GM19025 (cell line): ENCODE data around the gene VWA8.
"Not testable (repeated sequence)": the region's sequence is repeated elsewhere in the genome, so short reads cannot be mapped to it uniquely, and the experiment has no call there.

Source experiments
- ATAC-seq: cut with Tn5 transposase; IDR thresholded peaks from one replicate; pipeline ENCODE4 v1.9.1; 2021; ENCODE audit warnings: mild to moderate bottlenecking, low read depth, moderate library complexity; ENCODE audit not compliant: unreplicated experiment

VWA8 gene

DNA sequence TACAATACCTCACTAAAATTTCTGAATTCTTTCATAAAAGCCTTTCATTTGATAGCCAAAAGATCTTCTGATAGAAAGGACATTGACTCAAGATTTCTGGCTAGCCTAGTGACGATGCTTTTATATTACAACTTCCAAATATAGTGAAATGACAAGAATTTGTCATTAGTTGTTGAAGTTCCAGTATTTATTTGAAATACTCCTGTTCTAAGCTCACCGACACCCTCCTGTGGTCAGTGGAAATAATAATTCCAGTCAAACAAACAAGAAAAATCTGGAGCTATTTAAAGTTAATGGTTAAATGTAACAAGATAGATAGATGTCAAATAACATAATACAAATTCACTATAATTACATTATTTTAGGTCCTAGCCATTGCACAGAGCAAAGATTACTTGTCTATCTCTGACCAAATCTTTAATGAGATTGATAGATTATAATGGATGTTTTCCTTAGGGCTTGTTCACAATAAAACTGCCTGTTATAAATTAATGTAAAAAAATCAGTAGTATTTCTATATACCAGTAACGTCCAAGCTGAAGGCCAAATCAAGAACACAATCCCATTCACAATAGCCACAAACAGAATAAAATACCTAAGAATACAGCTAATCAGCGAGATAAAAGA, 308.1 kb downstream of the VWA8 start:
- no peak for ATAC-seq

DNA sequence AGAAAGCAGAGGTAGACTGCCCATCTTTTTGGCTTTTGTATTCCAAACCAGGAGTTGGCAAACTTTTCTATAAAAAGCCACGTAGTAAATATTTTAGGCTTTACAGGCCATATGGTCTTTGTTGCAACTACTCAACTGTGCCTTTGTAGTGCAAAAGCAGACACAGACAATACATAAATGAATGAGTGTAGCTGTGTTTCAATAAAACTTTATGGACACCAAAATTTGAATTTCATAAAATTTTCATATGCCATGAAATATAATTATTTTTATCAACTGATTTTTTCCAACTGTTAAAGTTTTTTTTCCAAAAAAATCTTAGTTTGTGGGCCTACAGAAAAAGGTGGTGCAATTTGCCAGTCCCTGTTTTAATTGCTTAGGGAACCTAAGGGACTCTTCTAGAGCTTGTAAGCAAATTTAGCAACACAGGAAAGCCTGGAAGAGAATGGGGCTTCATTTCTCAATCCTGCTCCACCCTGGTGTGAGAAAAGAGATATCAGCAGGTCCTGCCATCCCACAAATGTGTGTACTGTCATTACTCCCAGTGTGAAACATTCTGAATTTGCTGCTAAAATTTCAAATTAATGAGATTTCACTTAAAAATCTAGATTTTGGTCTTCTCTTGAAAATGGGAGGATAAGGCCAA, 309.4 kb downstream of the VWA8 start:
- ATAC-seq, result no peak

DNA sequence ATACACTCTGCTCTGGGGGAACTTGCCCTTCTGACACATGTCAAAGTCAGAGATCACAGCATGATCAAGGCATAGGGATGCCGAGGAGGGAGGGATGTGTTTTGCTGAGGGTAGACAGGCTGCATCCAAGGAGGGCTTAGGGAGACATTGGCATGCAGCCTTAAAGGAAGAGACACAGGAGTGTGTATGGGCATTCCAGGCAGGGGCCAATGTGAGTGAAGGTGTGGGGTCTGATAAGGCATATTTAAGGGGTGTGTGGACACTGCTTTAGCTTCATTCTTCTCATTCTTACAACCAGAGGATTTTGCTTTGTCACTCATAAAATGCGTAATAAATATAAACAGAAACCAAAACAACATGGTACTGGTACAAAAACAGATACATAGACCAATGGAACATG, 310.2 kb downstream of the VWA8 start:
- ATAC-seq, result no peak

DNA sequence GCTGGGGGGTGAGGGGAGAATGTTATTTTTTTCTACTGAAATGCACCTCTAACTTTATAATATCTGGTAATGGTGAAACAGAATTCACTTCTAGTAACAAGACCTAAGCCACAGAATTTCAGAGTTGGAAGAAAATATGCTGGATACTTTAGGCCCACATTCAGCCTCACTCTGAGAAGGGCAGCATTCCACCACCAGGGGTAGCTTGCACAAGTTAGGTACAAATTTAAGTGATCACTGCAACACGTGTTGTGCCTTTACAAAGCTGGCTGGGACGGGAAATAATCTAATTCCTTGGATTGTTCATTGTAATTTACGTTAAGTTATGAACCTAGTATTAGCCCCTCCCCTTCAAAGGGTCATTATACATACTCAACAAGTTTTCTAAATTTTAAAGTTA, 311.2 kb downstream of the VWA8 start:
- no peak for ATAC-seq

DNA sequence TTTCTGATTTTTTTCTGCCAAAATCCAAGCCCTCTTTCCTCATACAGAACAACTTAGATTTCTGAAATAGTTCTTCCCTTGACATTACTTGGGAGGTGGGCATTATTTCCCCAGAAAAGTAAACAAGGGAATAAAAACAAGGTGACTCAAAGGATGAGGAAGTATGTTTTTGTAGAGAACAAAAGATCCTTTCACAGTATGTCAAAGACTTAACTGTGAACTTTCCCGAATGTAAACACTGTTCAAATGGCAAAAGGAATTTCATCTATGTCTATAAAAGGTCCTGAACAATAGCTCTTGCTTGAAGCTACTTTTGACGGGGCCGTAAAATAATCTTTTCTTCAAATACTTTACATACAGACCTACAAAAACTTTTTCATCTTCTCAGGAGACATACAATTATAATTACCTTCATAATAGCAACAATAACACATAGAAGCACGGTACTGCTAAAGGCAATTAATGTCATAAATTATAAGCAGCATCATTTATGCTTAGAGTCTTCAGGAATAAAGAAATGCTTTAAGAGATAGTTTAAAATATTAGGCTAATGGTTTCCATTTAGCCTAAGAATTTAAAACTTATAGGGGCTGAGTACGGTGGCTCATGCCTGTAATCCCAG, 312.5 kb downstream of the VWA8 start:
- ATAC-seq, result no peak

DNA sequence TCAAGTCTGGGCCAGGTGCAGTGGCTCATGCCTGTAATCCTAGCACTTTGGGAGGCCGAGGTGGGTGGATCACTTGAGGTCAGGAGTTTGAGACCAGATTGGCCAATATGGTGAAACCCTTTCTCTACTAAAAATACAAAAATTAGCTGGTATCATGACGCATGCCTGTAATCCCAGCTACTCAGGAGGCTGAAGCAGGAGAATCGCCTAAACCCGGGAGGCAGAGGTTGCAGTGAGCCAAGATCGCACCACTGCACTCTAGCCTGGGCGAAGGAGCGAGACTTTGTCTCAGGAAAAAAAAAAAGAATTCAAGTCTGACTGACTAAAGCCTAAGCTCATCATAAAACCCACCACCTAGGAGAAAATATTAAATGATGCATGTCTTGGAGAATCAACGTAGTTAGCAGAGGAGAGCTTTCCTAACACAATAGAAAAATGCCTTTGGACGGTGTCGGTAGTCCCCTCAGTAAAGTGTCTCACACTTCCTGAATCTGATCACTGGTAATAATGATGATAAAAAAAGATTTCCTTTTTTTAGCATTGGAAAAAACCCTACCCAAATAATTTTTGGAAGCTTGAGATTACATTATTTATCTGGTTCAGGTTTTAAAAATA, 313.1 kb downstream of the VWA8 start:
- ATAC-seq, result not testable (repeated sequence)

DNA sequence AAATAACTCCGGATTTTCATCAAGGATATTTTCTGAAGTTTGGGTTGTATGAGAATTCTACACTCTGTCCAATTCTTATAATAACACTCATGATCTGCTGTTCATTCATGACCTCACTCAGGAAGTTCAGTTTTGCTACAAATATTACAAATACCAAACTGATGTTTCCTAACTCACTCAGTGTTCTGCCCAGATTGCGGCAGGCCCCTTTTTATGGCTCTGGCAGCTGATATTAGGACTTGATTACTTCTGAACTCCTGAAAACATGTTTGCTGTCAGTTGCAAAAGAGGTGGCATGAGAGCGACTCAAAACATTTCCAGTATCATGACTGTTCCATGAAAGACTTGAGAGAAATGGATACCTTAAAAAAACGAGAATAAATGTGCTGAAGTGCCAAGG, 315.6 kb downstream of the VWA8 start:
- ATAC-seq, result no peak

DNA sequence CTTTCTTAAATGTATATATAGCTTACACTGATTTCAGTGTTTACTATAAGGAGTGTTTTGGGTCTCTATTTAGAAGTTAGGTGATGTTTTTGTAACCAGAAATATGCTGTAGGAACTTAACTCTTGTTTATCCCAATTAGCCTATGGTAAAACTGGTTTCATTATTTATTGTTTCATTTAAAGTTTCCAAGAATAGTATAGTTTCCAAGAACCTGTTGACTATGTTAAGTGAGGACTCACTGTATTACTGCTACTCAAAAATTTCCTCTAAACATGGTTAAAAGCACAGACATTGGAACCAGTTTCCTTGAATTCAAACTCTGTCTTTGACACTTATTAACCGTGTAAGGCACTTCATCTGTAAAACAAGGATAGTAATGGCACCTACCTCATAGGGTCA, 316.2 kb downstream of the VWA8 start:
- ATAC-seq, result no peak

DNA sequence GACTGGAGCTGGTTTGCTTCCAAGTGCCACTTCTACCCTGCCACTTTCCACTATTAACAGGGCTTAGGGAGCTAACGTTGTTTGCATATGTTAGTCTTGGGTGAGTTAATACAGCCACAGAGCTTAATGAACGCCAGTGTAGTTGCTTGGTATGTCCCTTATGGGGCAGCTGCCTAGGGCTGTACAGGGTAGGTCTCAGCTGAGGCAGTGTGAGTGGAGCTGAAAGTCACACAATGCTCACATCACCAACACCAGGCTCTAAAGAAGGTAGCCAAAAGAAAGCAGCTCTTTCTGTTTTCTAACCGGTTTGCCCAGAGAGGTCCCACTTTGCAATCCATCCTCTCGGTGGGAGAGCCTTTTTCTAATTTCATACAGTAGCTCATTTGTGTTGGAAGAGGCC, 317.4 kb downstream of the VWA8 start:
- no peak for ATAC-seq

DNA sequence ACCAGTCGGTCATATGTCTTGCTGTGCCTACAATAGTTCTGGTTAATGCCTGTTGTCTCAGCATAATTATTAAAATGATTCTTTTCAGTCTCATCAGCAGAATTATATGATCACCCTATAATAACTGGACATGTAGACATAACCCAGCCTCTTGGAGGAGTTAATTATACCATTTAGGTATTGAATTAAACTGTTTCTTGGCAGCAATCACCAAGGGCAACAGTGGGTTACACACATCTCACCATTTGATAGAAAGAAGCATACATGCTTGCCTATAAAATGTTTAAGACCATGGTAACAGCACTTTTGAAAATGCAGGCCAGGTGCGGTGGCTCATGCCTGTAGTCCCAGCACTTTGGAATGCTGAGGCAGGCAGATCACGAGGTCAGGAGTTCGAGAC, 318.9 kb downstream of the VWA8 start:
- ATAC-seq, result no peak

DNA sequence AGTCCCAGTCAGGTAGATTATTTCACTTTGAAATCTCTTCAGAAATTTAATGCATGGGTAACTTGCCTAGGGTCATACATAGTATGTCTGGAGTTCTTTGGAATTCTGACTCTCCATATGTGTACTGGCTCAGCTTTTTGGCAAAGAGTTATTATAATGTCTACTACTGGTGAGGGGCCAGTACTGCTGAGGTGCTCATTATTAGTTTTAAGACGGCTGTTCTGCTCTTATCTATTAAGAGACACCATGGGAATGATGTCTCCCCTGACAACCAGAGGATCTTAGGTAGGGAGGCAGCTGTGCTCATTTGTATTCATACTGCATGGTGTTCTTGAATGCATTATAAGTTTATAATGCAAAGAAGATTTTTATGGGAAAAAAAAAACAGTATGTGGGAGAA, 319.5 kb downstream of the VWA8 start:
- no peak for ATAC-seq

DNA sequence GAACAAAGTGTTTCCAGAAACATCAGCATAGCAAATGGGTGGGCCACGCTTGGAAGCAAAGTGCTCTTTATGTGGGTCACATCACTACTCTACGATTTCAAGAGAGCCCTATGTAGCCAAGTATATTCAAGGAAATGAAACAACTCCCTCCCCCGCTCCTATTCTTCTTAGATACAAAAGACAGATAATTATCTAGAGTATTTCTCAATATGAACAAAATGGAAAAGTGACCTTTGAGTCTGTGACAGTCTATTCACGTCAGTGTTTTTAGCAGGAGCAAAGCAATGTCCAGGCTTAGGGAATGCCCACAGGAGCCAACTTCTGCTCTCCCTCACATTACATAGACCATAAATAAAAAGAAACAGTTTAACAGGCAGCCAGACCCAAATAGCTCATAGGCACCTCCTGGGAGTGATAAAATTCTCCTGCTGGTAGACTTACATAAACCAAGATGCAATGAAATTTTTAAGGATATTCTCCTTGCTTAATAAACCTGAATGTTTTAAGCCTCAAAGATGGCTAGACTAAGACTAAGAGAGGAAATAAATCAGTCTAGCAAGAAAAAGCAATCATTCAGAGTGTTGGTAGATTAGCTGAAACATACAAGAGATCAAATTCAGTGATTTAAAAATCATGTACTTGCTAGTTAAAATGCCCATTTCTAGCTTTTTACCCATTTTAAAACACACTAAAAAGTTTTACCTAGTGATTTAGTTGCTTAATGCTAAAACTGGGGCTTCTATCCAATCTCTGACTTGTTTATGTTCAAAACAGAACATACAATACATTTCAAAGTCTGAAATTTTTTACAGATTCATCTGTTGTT, 320.7 kb downstream of the VWA8 start:
- no peak for ATAC-seq

DNA sequence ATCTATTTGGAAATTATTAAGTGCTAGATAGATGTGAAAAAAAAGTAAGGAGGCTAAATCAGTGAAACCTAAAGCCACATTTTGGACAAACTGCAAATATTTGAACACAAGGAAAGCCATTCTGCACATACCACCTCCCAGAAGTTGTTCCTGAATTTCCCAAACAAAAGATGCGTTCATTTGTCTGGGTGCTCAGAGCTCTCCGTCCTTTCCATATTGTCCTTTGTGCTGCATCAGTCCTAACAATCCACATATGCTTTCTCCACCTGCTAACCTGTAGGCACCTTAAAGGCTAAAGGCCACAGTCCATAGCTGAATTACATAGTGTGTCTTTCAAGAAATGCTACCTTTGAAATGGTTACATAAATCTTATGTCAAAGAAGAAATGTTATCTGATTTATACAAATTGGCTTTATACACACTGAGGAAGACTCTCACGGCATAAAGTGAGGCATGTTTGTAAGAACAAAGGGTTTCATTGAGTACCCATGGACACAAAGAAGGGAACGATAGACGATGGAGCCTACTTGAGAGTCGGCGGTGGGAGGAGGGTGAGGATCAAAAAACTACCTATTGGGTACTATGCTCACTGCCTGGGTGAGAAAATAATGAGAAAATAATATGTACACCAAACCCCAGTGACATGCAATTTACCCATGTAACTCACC, 321.5 kb downstream of the VWA8 start:
- no peak for ATAC-seq

DNA sequence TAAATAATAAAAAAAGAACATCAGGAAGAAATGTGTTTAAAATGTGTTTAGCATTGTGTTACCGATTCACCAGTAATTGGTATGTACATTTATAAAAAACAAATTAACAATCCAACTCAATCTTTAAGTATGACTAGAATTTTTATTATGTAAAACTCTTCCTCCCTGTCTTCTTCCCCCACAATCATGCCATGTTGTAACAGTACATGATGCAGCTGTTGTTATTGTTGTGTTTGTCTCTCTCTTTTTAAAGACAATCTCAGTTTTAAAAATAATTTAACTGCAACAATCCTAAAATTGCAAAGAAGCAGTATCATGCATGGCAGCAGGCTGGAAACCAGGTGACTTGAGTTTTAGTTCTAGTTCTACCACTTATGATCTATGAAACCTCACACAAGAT, 323.3 kb downstream of the VWA8 start:
- ATAC-seq, result no peak

DNA sequence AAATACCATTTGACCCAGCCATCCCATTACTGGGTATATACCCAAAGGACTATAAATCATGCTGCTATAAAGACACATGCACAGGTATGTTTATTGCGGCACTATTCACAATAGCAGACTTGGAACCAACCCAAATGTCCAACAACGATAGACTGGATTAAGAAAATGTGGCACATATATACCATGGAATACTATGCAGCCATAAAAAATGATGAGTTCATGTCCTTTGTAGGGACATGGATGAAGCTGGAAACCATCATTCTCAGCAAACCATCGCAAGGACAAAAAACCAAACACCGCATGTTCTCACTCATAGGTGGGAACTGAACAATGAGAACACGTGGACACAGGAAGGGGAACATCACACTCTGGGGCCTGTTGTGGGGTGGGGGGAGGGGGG, 323.9 kb downstream of the VWA8 start:
- not testable (repeated sequence) for ATAC-seq

DNA sequence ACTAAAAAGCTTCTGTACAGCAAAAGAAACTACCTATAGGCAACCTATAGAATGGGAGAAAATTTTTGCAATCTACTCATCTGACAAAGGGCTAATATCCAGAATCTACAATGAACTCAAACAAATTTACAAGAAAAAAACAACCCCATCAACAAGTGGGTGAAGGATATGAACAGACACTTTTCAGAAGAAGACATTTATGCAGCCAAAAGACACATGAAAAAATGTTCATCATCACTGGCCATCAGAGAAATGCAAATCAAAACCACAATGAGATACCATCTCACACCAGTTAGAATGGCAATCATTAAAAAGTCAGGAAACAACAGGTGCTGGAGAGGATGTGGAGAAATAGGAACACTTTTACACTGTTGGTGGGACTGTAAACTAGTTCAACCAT, 324.3 kb downstream of the VWA8 start:
- not testable (repeated sequence) for ATAC-seq

DNA sequence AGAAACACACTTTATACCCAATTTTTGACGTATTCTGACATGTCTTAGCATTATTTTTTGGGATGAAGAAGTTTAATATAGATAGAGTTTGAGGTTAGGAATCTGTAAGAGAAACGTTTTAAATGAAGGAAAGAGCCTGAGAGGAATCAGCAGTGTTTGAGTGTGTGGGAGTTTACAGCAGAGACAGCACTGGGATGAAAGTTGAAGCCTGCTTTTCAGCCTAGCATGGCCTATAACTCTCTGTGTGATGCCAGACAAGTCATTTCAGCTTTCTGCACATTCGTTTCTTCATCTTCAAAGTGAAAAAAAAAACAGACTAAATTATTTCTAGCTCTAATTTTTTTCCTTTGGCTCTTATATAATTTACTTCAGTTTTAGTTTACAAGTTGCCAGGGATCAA, 326.5 kb downstream of the VWA8 start:
- no peak for ATAC-seq

DNA sequence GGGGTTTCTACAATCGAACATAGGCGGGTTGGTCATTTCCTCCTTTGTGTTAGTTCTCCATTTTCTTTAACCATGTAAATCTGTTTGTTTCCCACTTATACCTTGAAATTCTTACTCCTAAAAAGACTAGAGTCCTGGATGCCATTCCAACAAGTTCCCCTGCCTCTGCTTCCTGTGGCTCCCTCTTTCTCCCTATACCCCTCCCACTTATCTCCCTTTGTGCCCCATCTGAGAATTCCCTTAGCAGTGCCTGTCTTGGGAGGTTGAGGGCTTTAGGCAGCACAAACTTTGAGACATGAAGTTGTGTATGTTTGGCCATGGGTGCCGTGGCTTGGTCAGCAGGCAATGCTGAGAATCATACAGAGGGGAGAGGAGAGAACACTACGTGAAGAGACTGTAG, 327.1 kb downstream of the VWA8 start:
- no peak for ATAC-seq

DNA sequence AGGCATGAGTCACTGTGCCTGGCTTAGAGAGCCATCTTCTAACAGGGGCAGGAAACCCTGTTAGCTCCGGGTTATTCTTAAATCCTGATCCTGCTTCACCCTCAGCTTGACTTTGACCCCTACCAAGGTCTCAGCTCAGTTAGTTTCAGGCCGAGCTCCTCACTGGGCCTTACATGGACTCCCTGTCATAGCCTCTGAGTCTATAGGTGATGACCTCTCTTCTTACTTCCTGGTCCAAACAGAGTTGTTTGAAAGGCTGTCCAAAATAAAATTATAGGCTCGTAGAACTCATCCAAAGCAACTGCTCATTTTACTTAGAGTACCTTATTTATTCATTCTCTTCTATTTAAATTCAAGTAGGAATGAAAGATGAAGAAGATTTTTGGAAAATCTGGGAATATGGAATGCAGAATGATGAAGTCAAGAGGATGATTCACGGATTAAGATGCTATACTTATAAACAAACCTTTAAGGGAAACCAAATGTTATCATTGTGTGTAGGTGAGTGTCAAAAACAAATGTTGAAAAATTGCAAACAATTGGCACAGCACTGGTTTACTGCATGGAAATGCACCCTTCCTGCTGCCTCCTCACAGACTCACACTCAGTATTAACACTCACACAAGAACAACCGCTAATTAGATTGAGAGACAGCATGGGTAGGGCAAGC, 329.5 kb downstream of the VWA8 start:
- no peak for ATAC-seq

DNA sequence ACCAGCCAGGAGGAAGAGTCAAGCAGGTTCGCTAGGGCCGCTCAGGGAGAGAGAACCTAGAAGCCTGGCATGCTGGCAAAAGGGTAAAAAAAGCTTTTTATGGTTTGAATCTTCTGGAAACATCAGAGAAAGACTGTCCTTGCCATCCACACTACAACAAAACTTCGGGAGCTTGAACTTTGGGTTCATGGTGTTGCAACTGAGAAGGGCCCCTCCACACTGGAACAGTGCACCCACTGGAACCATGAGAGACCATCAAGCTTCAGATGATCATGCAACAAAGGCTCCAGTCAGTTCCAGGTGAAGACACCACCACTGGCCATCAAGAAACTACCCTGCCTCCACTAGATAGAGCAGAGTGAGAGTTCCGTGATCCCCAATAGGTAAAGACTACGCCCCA, 333.5 kb downstream of the VWA8 start:
- no peak for ATAC-seq
